ENCODE data around the gene GRAMD1A.
"Not testable (repeated sequence)": the region's sequence is repeated elsewhere in the genome, so short reads cannot be mapped to it uniquely, and the experiment has no call there.

GRAMD1A gene

DNA sequence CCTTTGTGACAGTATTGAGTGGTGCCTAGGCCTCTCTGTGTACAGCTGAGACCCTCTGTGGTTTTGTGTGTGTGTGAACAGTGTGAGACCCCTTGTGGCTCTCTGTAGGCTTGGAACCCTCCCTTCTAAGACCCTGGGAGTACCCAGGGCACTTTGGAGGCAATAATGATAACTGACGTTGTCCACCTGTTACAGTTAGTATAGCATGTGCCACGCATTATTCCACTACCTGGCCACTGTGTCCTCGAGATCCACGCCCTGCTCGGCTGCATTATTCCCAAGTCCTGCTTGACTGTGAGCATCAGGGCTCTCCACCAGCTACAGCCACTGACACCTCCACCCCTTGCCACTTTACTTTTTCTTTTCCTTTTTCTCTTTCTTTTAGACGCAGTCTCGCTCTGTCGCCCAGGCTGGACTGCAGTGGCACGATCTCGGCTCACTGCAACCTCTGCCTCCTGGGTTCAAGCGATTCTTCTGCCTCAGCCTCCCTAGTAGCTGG is 2.0 kb downstream of the GRAMD1A start:
- no peak overlapping the region for H3K4me3 ChIP-seq (ENCODE audit: low read depth, low read length)

DNA sequence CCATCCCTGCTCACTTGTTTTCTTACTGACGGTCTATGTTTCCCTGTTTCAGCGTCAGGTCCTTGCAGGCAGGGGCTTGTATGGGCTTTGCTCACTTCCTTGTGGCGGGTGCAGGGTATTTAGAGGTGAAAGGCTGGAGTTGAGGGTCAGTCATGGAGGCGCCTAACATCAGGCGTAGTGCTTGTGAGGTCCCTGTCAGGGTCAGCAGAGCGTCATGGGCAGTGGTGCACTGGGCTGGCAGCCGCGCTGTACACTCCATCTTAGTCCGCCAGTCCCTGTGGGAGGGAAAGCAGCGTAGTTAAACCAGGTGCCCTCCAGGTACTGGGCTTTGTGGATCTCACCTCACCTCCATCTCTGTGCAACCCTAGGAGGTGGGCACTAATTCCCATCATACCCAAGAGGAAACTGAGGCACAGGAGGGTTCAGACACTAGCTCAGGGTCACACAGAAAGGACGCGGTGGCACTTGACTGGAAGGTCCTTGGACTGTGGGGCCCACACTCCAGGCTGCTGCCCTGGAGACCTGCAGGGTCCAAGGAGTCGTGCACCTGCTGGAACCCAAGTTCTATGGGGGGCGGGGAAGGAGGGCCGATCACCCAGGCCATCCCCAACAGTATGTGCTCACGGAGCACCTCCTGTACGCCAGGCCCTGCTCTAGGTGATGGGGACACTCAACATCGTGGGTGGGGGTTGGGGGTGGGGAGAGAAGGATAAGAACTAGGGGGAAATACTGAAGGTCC is 4.6 kb downstream of the GRAMD1A start:
- H3K4me3 ChIP-seq (ENCODE audit: low read depth, low read length): no peak overlapping the region

DNA sequence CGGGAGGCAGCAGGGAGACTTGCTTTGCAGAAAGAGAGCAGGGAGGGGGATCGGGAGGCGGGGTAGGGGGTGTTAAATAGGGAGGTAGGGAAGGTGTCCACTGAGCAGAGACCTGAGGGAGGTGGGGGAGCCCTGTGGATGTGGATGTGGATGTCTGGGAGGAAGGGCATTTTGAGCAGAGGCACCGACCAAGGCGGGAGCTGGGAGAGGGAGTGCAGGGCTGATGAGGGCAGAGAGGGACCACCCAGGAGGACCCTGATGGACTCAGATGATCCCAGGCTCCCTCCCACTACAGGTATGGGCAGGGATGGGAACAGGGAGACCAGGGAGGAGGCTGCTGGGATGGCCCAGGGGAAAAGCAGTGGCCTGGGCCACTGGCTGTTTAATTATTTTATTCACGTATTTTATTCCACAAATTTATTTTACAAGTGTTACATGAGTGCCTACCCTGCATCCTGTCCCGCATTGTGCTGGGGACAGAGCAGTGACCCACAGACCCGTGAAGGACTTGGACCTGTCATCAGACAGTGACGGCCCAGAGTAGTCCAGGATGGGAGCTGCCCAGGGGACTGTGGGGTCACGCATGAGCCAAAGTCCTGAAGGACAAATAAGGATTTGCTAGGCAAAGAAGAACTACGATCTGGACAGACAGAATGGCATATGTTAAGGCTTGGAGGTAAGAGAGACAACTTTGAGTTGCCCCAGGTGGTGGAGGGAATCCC is 5.3 kb downstream of the GRAMD1A start:
- no peak overlapping the region for H3K4me3 ChIP-seq (ENCODE audit: low read depth, low read length)

DNA sequence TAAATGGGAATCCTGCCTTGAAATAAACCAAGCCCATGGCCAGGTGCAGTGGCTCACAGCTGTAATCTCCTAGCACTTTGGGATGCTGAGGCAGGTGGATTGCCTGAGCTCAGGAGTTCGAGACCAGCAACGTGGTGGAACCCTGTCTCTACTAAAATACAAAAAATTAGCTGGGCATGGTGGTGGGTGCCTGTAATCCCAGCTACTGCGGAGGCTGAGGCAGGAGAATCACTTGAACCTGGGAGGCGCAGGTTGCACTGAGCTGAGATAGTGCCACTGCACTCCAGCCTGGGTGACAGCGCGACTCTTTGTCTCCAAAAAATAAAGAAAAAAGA is 5.9 kb downstream of the GRAMD1A start:
- not testable (repeated sequence) for H3K4me3 ChIP-seq (ENCODE audit: low read depth, low read length)

DNA sequence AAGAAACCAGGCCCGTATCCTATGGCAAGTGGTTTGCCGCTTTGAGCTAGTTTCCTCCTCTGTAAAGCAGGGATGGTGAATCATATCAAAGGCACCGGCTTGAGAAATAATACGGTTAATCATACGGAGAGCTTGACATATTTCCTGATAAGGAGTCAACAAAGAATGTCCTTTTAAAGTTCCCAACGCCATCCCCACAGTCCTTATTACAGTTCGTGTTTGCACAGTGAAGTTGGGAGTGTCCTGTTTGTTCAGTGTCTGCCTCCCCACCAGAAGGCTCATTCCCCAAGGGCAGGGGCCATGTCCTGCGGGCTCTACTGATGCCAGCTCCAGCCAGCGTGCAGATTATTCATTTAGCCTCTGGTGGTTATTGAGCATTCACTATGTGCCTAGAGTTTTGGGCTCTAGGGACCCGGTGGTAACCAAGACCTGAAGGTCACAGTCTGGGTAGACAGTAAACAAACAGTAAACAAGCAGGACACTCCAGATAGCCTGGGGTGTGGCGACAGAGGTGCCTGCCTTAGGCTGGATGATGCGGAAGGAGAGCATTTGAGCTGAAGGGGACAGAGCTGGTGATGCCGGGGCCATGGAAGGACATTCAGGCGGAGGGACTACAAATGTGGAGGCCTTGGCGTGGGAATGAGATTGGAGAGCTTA is 6.3 kb downstream of the GRAMD1A start:
- H3K4me3 ChIP-seq (ENCODE audit: low read depth, low read length): no peak overlapping the region

DNA sequence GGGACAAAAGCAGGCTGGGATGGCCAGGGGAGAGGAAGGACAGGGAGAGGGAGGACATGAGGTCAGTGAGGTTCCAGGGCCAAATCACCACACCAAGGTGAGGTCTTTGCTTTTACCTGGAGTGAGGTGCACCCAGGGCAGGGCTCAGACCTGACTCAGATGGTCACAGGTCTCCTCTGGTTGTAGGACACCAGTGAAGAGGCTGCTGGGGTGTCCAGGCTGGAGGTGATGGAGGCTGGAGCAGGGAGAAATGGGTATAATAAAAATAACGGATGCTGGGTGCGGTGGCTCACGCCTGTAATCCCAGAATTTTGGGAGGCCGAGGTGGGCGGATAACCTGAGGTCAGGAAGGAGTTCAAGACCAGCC is 6.9 kb downstream of the GRAMD1A start:
- no peak overlapping the region for H3K4me3 ChIP-seq (ENCODE audit: low read depth, low read length)

DNA sequence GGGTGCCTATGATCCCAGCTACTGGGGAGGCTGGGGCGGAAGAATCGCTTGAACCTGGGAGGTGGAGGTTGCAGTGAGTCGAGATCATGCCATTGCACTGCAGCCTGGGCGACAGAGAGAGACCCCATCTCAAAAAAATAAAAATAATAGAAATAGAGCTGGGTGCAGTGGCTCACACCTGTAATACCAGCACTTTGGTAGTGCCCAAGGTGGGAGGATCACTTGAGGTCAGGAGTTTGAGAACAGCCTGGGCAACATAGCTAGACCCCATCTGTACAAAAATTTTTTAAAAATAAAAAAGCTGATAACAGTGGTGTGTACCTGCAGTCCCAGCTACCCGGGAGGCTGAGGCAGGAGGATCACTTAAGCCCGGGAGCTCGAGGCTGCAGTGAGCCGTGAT is 7.3 kb downstream of the GRAMD1A start:
- H3K4me3 ChIP-seq (ENCODE audit: low read depth, low read length): not testable (repeated sequence)

DNA sequence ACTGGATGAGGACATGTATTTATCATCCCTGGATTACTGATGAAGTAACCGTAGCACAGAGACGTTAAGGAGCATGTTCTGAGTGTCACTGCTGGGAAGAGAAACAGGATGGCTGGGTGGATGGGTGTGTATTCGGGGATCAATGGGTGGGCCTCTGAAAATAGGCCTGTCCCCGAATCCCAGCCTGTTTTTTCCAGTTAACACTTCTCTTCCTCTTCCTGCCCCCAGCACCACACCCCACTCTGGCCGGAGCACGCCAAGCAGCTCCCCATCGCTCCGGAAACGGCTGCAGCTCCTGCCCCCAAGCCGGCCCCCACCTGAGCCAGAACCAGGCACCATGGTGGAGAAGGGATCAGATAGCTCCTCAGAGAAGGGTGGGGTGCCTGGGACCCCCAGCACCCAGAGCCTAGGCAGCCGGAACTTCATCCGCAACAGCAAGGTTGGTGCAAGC is 8.8 kb downstream of the GRAMD1A start:
- no peak overlapping the region for H3K4me3 ChIP-seq (ENCODE audit: low read depth, low read length)

DNA sequence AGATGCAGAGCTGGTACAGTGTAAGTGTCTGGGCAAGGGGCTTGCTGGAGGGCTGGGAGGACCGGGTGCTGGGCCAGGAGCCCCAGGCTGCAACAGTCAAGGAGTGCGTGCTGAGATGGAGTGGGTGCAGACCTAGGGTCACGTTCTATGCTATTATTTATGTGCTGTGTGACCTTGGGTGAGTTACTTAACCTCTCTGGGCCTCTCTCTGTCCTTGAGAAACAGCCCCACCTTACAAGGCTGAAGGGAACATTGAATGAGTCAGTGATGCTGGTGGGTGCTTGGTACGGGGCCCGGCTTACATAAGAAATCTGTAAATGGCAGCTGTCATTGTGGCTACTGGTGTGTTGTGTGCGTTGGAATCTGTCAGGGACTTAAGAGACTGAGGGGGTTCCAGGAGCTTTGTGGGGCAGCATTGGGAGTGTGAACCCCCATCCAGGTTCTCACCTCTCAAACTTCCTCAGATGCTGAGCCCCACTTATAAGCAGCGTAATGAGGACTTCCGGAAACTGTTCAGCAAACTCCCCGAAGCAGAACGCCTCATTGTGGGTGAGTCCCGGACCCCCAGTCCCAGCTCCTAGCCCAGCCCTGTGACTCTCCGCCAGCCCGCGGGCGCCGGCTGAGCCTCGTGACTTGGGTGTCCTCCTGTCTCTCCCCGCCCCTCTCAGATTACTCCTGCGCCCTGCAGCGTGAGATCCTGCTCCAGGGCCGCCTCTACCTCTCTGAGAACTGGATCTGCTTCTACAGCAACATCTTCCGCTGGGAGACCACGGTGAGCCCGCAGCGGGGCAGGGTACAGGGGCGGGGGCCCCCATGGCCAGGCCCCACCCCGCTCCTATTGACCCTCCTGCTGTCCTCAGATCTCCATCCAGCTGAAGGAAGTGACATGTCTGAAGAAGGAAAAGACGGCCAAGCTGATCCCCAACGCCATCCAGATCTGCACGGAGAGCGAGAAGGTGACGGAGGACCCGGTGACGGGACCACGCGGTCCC is 9.6 kb downstream of the GRAMD1A start:
- H3K4me3 ChIP-seq (ENCODE audit: low read depth, low read length): no peak overlapping the region

DNA sequence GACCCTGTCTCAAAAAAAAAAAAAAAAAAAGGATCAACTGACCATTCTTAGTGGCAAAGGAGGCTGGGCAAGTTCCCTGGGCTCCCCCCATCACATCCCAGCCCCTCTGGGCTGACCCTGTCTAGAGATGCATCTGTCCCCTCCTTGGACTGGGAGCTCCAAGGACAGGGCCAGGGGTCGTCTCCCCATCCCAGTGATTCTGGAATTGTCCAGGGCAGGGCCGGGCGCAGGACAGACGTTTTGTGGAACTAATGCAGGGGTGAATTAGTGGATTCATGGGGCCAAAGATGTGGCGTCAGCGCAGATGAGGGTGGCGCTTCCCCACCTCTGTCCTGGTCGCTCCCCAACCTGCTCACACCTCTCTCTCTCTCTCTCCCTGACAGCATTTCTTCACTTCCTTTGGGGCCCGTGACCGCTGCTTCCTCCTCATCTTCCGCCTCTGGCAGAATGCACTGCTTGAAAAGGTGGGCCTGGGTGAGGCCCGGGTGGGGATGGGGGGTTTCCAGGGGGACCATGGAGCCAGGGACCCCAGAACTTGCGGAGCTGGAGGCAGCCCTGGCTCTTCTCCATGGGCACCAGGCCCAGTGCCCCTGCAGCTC is 11.1 kb downstream of the GRAMD1A start:
- H3K4me3 ChIP-seq (ENCODE audit: low read depth, low read length): no peak overlapping the region

DNA sequence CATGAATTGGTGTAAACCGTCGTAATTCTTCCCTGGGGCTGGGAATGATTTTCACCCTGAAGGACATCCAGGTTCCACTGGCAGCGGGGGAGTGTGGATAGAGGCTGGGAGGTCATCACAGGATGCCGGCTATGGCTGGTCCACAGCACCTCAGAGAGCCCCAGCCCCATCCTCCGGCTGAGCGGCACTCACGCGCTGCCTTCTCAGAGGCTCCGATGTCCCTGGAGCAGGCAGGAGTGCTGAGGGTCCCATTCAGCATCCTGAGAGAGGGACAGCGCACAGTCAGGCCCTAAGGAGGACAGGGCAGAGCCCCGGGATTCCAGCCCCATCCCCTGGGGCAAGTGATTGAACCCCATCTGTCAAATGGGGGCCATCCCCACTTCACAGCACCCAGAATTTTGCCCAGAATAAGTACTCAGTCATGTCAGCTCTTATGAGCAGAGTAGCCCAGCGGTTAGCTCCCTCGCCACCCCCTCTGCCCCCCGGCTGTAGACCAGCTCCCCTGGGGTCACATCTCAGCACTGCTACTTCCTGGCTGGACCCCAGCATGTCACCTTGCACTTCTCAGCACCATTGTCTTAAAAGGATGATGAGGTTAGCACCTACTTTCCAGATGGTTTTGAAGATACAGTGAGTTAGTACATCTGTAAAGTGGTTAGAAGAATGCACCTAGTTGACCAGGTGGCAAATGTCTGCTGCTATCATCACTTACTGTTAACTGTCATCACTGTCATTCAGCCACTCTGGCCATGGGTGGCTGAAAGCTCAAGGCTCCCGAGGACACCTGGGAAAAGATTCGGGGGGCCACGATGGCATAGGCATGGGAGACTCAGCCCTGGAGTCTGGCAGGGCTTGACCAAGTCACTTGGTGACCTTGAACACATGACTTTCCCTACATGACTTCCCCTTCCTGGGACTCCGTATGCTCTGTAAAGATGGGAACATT is 11.9 kb downstream of the GRAMD1A start:
- no peak overlapping the region for H3K4me3 ChIP-seq (ENCODE audit: low read depth, low read length)

DNA sequence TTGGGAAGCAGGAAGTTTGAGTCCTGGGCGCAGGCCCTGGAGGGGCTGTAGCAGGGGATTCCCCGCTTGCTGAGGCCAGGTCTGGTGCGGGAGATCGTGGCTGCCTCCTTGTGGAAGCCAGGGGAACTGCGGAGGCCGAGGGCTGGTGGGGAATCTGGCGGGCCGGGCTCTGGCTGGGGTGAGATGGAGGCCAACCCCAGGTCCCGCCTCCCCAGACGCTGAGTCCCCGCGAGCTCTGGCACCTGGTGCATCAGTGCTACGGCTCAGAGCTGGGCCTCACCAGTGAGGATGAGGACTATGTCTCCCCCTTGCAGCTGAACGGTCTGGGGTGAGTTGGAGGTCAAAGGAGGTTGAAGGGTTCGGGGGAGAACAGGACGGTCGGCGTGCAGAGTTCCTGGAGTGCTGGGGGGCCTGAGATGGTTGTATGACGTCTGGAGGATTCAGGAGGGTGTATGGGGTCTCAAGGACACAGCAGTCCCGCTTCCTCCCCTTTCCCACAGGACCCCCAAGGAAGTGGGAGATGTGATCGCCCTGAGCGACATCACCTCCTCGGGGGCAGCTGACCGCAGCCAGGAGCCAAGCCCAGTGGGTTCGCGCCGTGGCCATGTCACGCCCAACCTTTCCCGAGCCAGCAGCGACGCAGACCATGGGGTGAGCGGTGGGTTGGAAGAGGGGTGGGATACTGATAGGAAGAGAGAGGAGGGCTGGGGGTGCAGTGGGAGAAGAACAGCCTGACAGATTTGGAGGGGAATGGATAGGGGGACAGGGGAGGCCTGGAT is 13.1 kb downstream of the GRAMD1A start:
- H3K4me3 ChIP-seq (ENCODE audit: low read depth, low read length): no peak overlapping the region

DNA sequence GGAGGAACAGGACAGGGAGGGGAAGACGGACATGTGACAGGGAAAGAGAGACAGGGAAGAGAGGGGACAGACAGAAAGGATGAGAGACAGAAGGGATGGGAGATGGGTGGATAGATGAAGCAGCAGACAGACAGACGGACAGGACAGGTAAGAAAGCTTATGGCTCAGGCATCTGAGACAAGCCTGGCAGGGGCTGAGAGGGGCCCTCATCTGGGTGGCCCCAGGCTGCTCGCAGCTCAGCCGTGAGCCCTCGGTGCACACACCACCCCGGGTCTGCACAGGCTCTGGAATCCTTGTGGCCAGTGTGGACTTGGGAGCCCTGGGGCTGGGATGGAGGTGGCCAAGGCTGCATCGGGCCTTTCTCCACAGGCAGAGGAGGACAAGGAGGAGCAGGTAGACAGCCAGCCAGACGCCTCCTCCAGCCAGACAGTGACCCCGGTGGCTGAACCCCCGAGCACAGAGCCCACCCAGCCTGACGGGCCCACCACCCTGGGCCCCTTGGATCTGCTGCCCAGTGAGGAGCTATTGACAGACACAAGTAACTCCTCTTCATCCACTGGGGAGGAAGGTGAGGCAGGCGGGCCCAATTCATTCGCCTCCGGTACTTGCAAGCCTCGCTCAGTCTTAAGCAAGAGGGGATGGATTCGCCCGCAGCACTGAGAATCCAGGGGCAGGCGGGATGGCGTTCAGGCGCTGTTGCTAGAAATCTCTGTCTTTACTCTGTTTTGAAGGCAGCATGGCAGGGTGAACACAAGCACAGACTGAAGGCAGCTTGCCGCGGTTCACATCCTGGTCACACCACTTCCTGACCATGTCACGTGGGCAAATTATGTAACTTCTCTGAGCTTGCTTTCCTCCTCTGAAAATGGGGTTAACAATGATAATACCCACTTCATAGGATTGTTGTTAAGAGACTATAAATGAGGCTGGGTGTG is 14.0 kb downstream of the GRAMD1A start:
- H3K4me3 ChIP-seq (ENCODE audit: low read depth, low read length): no peak overlapping the region

DNA sequence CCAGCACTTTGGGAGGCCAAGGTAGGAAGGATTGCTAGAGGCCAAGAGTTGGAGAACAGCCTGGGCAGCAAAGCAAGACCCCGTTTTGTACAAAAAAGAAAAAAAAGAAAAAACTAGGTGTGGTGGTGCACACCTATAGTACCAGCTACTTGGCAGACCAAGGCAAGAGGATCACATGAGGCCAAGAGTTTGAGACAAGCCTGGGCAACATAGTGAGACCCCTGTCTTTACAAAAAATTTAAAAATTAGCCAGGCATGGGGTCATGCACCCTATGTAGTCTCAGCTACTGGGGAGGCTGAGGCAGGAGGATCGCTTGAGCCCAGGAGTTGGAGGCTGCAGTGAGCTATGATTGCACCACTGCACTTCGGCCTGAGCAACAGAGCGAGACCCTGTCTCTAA is 14.7 kb downstream of the GRAMD1A start:
- not testable (repeated sequence) for H3K4me3 ChIP-seq (ENCODE audit: low read depth, low read length)

DNA sequence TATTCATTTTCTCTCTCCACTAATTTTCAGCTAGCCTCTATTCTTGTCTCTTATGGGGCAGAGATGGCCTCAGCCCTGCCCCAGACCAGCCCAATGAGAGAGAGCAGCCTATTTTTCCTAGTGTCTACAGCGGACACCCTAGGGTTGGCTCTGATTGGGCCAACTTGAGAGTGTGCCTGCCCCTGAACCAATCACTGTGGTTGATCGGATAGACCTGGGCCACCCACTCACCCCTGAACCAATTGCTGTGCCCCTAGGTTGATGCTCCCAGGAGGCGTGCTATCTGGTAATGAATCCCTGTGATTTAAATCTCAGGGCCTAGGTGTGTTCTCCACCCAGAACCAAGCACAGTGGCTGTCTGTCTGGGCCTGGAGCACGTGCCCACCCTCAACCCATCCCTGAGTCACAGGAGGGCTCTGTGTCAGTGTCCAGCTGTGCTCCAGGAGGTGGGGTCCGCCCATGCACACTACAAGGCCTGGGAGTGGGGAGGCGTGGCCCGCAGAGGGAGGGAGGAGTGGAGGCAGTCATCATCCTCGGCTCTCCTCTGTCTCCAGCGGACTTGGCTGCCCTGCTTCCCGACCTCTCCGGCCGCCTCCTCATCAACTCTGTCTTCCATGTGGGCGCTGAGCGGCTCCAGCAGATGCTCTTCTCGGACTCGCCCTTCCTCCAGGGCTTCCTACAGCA is 15.3 kb downstream of the GRAMD1A start:
- H3K4me3 ChIP-seq (ENCODE audit: low read depth, low read length): no peak overlapping the region

DNA sequence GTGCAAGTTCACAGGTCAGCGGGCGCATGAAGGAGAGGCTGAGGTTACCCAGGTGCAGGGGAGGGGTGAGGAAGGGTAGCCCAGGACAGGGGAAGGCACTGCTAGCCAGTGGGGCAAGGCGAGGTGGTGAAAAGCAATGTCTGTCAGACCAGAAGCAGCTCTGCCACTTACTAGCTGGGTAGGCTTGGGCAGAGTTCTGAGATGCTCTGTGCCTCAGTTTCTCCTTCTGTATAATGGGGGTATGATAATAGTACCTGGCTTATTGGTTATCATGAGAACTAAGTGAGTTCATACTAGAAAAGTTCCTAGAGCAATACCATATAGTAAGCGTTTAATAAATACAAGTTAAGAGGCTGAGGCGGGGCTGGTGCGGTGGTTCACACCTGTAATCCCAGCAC is 15.8 kb downstream of the GRAMD1A start:
- H3K4me3 ChIP-seq (ENCODE audit: low read depth, low read length): no peak overlapping the region

DNA sequence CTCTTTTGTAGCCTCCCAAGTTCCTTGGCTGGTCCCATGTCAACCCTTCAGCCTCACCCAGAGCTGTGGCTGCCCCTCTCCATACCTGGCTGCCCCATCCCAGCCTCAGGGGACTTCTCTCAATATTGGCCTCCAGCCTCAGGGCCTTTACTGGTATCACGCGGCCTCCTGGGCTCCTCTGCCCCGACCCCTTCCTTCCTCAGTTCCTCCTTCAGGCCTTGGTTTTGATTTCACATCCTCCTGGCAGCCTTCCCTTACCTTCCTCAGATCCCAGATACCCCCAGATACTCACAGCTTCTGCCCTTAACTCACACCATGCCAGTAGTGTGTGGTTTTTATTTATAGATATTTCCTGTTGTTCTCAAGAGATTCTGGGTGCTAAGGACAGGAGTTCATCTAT is 17.4 kb downstream of the GRAMD1A start:
- no peak overlapping the region for H3K4me3 ChIP-seq (ENCODE audit: low read depth, low read length)

All from iPS-11a (cell line).